Gastrocnemius medialis (tissue), 4 donors: Measurements from ENCODE around the gene IGFL1. TPM values are rescaled to one million over a fixed set of nuclear protein-coding genes. Genes with fewer than 3 reads are reported as not detected.
A peak's percentile ranks its signal among the peaks of the same experiment; 100 is the strongest.
"Not testable (repeated sequence)": the region's sequence is repeated elsewhere in the genome, so short reads cannot be mapped to it uniquely, and the experiment has no call there.

Experiments
- ATAC-seq, 2 donors: fragments of 150-250 bp; one replicate each; pipeline ENCODE4 v1.9.1; 2016
- DNase-seq, 2 donors: peaks; one replicate each; pipeline ENCODE4 v3.0.0-alpha.2; 2019
- H3K27ac ChIP-seq, 4 donors: fragments of 200-600 bp; sonication (generic); 1 replicate in 1 of 4; 2 replicates in 3 of 4; pipeline ENCODE4 v1.5.1; 2016 to 2018; ENCODE audit warnings: mild to moderate bottlenecking in 2 of 4, moderate library complexity in 1 of 4
- H3K27me3 ChIP-seq, 3 donors: fragments of 200-600 bp; sonication (generic) in 2 of 3; 1 replicate in 1 of 3; 2 replicates in 2 of 3; pipeline versions ENCODE4 v1.5.1 to v1.6.0; 2016 to 2019; ENCODE audit warnings: mild to moderate bottlenecking in 1 of 3, moderate library complexity in 1 of 3
- H3K36me3 ChIP-seq, 2 donors: fragments of 200-600 bp; sonication (generic) in 1 of 2; one replicate each; pipeline ENCODE4 v1.5.1; 2017 to 2018
- H3K4me1 ChIP-seq, 2 donors: fragments of 200-600 bp; sonication (generic) in 1 of 2; one replicate each; pipeline ENCODE4 v1.5.1; 2016 to 2017; ENCODE audit warnings: mild to moderate bottlenecking in 2 of 2
- H3K4me3 ChIP-seq, 4 donors: fragments of 200-600 bp; sonication (generic) in 3 of 4; 1 replicate in 1 of 4; 2 replicates in 3 of 4; pipeline ENCODE4 v1.5.1; 2016 to 2019; ENCODE audit warnings: mild to moderate bottlenecking in 2 of 4
- H3K9me3 ChIP-seq, 3 donors: fragments of 200-600 bp; sonication (generic) in 2 of 3; 1 replicate in 1 of 3; 2 replicates in 2 of 3; pipeline ENCODE4 v1.5.1; 2016 to 2019
- POLR2A ChIP-seq, 2 donors: fragments of 450-650 bp; IDR thresholded peaks; one replicate each; pipeline ENCODE4 v1.6.1; 2017; ENCODE audit warnings: antibody characterized with exemption in 2 of 2, mild to moderate bottlenecking in 2 of 2, moderate library complexity in 2 of 2
- in situ Hi-C, 4 donors: fragments of 200-750 bp; cut with MboI; loops; one replicate each; pipeline versions ENCODE4 v1.15.0 to v1.8.0; 2017; ENCODE audit warnings: low sequenced_read_pairs in 4 of 4
- intact Hi-C: fragments of 100-400 bp; cut with DNase I; formaldehyde crosslinking; loops from one replicate; pipeline ENCODE4 v1.15.1; 2023; ENCODE audit warnings: low total_unique reads
- total RNA-seq, 4 donors: library from RNA; depleted of rRNA; stranded (reverse); fragments of >200 nt; gene quantifications; one replicate each; pipeline versions ENCODE4 v1.1.0 to v1.2.3, GENCODE V29; 2016
- TF ChIP-seq, protein P1 (sequence below), 5 experiments: fragments of 450-650 bp in 3 of 5; fragments of 200-600 bp in 2 of 5; sonication (generic) in 2 of 5; IDR thresholded peaks in 4 of 5; conservative IDR thresholded peaks in 1 of 5; 1 replicate in 4 of 5; 2 replicates in 1 of 5; pipeline ENCODE4 v1.5.1; 2016 to 2019; ENCODE audit warnings: antibody characterized with exemption in 5 of 5, mild to moderate bottlenecking in 3 of 5, moderate library complexity in 3 of 5

The IGFL1 gene
- total RNA-seq, 4 donors from 2014 or later = not detected

GRCh38 chr19:46265217-46265828, 35.8 kb downstream of the IGFL1 start:
- Histone ChIP-seq H3K36me3 (no peaks in the 10 kb centered on the region), H3K27ac (no peak overlapping the region), H3K4me3 (no peak overlapping the region), H3K27me3 (peaks cover 4 to 7% (median 6%) of the 10 kb centered on the region in 3 donors), H3K9me3 (no peaks in the 10 kb centered on the region), H3K4me1 (no peaks in the 10 kb centered on the region)
- in situ Hi-C loops = loop anchor here (5.0 to 10.0 kb wide), 4 partner anchors 181 to 241 kb away; partner anchors contain the start of gene PGLYRP1 (in 1 of the 4)
- DNase-seq (peak; percentile 20 to 40), ATAC-seq (peak; percentile 76 to 79)
- intact Hi-C loops = loop anchor here (1.0 kb wide), 2 partner anchors 183 to 236 kb away; no protein-coding TSS in a partner anchor
- TF ChIP-seq, protein P1, sequence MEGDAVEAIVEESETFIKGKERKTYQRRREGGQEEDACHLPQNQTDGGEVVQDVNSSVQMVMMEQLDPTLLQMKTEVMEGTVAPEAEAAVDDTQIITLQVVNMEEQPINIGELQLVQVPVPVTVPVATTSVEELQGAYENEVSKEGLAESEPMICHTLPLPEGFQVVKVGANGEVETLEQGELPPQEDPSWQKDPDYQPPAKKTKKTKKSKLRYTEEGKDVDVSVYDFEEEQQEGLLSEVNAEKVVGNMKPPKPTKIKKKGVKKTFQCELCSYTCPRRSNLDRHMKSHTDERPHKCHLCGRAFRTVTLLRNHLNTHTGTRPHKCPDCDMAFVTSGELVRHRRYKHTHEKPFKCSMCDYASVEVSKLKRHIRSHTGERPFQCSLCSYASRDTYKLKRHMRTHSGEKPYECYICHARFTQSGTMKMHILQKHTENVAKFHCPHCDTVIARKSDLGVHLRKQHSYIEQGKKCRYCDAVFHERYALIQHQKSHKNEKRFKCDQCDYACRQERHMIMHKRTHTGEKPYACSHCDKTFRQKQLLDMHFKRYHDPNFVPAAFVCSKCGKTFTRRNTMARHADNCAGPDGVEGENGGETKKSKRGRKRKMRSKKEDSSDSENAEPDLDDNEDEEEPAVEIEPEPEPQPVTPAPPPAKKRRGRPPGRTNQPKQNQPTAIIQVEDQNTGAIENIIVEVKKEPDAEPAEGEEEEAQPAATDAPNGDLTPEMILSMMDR (IDR thresholded peaks at IDR 0.05 in 4 of 5, conservative IDR thresholded peaks at IDR 0.05 in 1 of 5) = peak; percentile 74 to 84 (median 79)
- no peak for TF ChIP-seq POLR2A (IDR thresholded peaks at IDR 0.05)

- no peak overlapping the region for H3K4me3 ChIP-seq
- H3K36me3 ChIP-seq = no peaks in the 10 kb centered on the region
- peaks cover 0 to 17% (median 7%) of the 10 kb centered on the region in 3 donors for H3K27me3 ChIP-seq
- in situ Hi-C loops (loop anchor here (5.0 to 10.0 kb wide), 4 partner anchors 184 to 244 kb away; partner anchors contain the start of gene PGLYRP1 (in 1 of the 4)), intact Hi-C loops (no loop called here)
- H3K27ac ChIP-seq = no peak overlapping the region
- TF ChIP-seq POLR2A (IDR thresholded peaks at IDR 0.05) = no peak
- TF ChIP-seq, protein P1 (IDR thresholded peaks at IDR 0.05 in 4 of 5, conservative IDR thresholded peaks at IDR 0.05 in 1 of 5) = no peak
- no peak for DNase-seq
- no peaks in the 10 kb centered on the region for H3K4me1 ChIP-seq
- H3K9me3 ChIP-seq = no peaks in the 10 kb centered on the region
- no peak for ATAC-seq
These were observed 39.6 kb downstream of the IGFL1 start for GRCh38 chr19:46269101-46269500.

- ATAC-seq (no peak), DNase-seq (no peak)
- peaks cover 0 to 17% (median 7%) of the 10 kb centered on the region in 3 donors for H3K27me3 ChIP-seq
- H3K9me3 ChIP-seq = no peaks in the 10 kb centered on the region
- no peaks in the 10 kb centered on the region for H3K36me3 ChIP-seq
- H3K27ac ChIP-seq = no peak overlapping the region
- in situ Hi-C loops = no loop called here
- intact Hi-C loops = no loop called here
- H3K4me3 ChIP-seq = no peak overlapping the region
- H3K4me1 ChIP-seq = no peaks in the 10 kb centered on the region
- TF ChIP-seq, protein P1 (IDR thresholded peaks at IDR 0.05 in 4 of 5, conservative IDR thresholded peaks at IDR 0.05 in 1 of 5) = no peak
- no peak for TF ChIP-seq POLR2A (IDR thresholded peaks at IDR 0.05)
These were observed 41.1 kb downstream of the IGFL1 start for GRCh38 chr19:46270521-46271256.

DNA sequence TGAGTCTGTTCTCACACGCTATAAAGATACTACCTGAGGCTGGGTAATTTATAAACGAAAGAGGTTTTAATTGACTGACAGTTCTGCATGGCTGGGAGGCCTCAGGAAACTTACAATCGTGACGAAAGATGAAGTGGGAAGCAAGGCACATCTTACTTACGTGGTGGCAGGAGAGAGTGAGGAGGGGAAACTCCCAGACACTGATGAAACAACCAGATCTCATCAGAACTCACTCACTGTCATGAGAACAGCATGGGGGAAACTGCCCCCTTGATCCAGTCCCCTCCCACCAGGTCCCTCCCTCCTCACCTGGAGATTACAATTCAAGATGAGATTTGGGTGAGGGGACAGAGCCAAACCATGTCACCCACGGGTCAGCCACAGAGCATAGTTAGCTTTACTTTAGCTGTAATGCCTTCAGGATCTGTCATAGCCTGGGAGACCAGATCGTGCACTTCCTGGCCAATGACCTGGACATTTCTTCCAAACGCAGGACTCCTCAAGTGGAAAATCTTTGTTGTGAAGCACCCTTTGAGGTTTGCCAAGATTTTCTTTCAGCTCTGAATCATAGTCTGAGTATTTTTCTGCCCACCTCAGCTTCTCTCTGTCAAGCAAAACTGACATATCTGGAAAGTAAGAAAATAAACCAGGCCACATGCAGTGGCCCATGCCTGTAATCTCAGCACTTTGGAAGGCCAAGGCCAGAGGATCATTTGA, 42.1 kb downstream of the IGFL1 start:
- H3K27me3 ChIP-seq = peaks cover 0 to 17% (median 7%) of the 10 kb centered on the region in 3 donors
- DNase-seq = no peak
- in situ Hi-C loops (no loop called here), intact Hi-C loops (no loop called here)
- no peak overlapping the region for H3K27ac ChIP-seq
- ATAC-seq = no peak
- H3K4me3 ChIP-seq = no peak overlapping the region
- TF ChIP-seq POLR2A (IDR thresholded peaks at IDR 0.05) = no peak
- TF ChIP-seq, protein P1 (IDR thresholded peaks at IDR 0.05 in 4 of 5, conservative IDR thresholded peaks at IDR 0.05 in 1 of 5) = no peak
- H3K4me1 ChIP-seq = no peaks in the 10 kb centered on the region
- H3K36me3 ChIP-seq = no peaks in the 10 kb centered on the region
- no peaks in the 10 kb centered on the region for H3K9me3 ChIP-seq

GRCh38 chr19:46273931-46274330, 44.4 kb downstream of the IGFL1 start:
- H3K9me3 ChIP-seq, in situ Hi-C loops, H3K36me3 ChIP-seq, intact Hi-C loops, H3K4me1 ChIP-seq, ATAC-seq, H3K4me3 ChIP-seq, H3K27ac ChIP-seq, DNase-seq: not testable (repeated sequence)
- peaks cover 0 to 17% (median 7%) of the 10 kb centered on the region in 3 donors for H3K27me3 ChIP-seq
